Hepatocyte (in vitro differentiated cells): ENCODE results near the gene JDP2. TPM values are rescaled to one million over a fixed set of nuclear protein-coding genes. Genes with fewer than 3 reads are reported as not detected.

Source experiments
- DNase-seq: peaks from one replicate; pipeline ENCODE4 v3.0.0-alpha.2; 2016; ENCODE audit warnings: low spot score
- H2AFZ ChIP-seq: fragments of 200-600 bp; sonication (generic); 2 replicates; pipeline ENCODE4 v1.6.0; 2016; ENCODE audit warnings: antibody characterized with exemption, mild to moderate bottlenecking
- H3K27ac ChIP-seq: fragments of 200-600 bp; sonication (generic); 2 replicates; pipeline ENCODE4 v1.5.1; 2016; ENCODE audit warnings: mild to moderate bottlenecking
- H3K27me3 ChIP-seq: fragments of 200-600 bp; sonication (generic); 2 replicates; pipeline ENCODE4 v1.6.1; 2016
- H3K36me3 ChIP-seq: fragments of 200-600 bp; sonication (generic); replicated peaks from 2 replicates; pipeline ENCODE4 v1.5.1; 2016; ENCODE audit warnings: low read depth; ENCODE audit not compliant: insufficient read depth
- H3K4me1 ChIP-seq: fragments of 200-600 bp; sonication (generic); 2 replicates; pipeline ENCODE4 v1.5.1; 2016; ENCODE audit warnings: mild to moderate bottlenecking, moderate library complexity; ENCODE audit not compliant: insufficient read depth
- H3K4me2 ChIP-seq: fragments of 200-600 bp; sonication (generic); 2 replicates; pipeline ENCODE4 v1.6.0; 2016
- H3K4me3 ChIP-seq: fragments of 200-600 bp; sonication (generic); 2 replicates; pipeline ENCODE4 v1.5.1; 2016; ENCODE audit warnings: mild to moderate bottlenecking
- H3K79me2 ChIP-seq: fragments of 200-600 bp; sonication (generic); 2 replicates; pipeline ENCODE4 v1.6.0; 2017; ENCODE audit warnings: mild to moderate bottlenecking
- H3K9me2 ChIP-seq: fragments of 200-600 bp; sonication (generic); replicated peaks from 2 replicates; pipeline ENCODE4 v1.6.0; 2017; ENCODE audit warnings: mild to moderate bottlenecking; ENCODE audit not compliant: insufficient read depth
- H3K9me3 ChIP-seq: fragments of 200-600 bp; sonication (generic); 2 replicates; pipeline ENCODE4 v1.5.1; 2016; ENCODE audit warnings: low read depth, mild to moderate bottlenecking
- H4K20me1 ChIP-seq: fragments of 200-600 bp; sonication (generic); 2 replicates; pipeline ENCODE4 v1.6.0; 2016; ENCODE audit warnings: mild to moderate bottlenecking; ENCODE audit not compliant: insufficient read depth, poor library complexity, severe bottlenecking
- CTCF ChIP-seq: fragments of 200-600 bp; sonication (generic); IDR thresholded peaks from 2 replicates; pipeline ENCODE4 v1.5.1; 2016; ENCODE audit warnings: antibody characterized with exemption, mild to moderate bottlenecking; ENCODE audit not compliant: poor library complexity
- EZH2 ChIP-seq: fragments of 200-600 bp; sonication (generic); IDR thresholded peaks from 2 replicates; pipeline ENCODE4 v1.6.1; 2016; ENCODE audit warnings: antibody characterized with exemption, mild to moderate bottlenecking, borderline replicate concordance
- EZH2phosphoT487 ChIP-seq: fragments of 200-600 bp; sonication (generic); IDR thresholded peaks from one replicate; pipeline ENCODE4 v1.6.1; 2018; ENCODE audit warnings: antibody characterized with exemption, mild to moderate bottlenecking, low read depth, moderate library complexity; ENCODE audit not compliant: unreplicated experiment, severe bottlenecking
- WGBS: methylation state at CpG from one replicate; pipeline ENCODE4 v1.1.6; 2016; ENCODE audit warnings: low lambda C conversion rate; ENCODE audit errors: missing lambda C conversion rate; 5-methylcytosine and 5-hydroxymethylcytosine counted together
- polyA plus RNA-seq: library from polyadenylated mRNA; unstranded; fragments of >200 nt; fragmentation: Nextera tagmentation; extraction: Ambion mirVana; gene quantifications from 2 replicates; pipeline ENCODE4 v1.2.1, GENCODE V29; 2016
- total RNA-seq: library from RNA; depleted of rRNA; stranded (reverse); fragments of >200 nt; gene quantifications from 2 replicates; pipeline ENCODE4 v1.2.3, GENCODE V29; 2014

JDP2 gene
- total and polyA plus RNA-seq, 2 experiments from 2014 or later: 68.9 to 85.4 TPM

- no peaks in the 10 kb centered on the region for H4K20me1 ChIP-seq
- no peak overlapping the region for H3K4me2 ChIP-seq
- H3K79me2 ChIP-seq: no peaks in the 10 kb centered on the region
- WGBS: 74% methylated on average over 11 of the region's 11 CpGs
- H3K9me3 ChIP-seq: no peaks in the 10 kb centered on the region
- peak; percentile 68 for DNase-seq
- no peak overlapping the region for H3K4me3 ChIP-seq
- no peak overlapping the region for H2AFZ ChIP-seq
- H3K27me3 ChIP-seq: no peaks in the 10 kb centered on the region
- no peak overlapping the region for H3K27ac ChIP-seq
- TF ChIP-seq EZH2 (no peak), EZH2phosphoT487 (no peak), CTCF (peak; percentile 6)
- no peaks in the 10 kb centered on the region for H3K36me3 ChIP-seq
- H3K4me1 ChIP-seq: peaks cover 11% of the 10 kb centered on the region
- no peaks in the 10 kb centered on the region for H3K9me2 ChIP-seq
Measured at GRCh38 chr14:75476274-75476995, 48.6 kb downstream of the JDP2 start.

- Histone ChIP-seq H3K79me2 (no peaks in the 10 kb centered on the region), H3K36me3 (no peaks in the 10 kb centered on the region), H3K9me2 (no peaks in the 10 kb centered on the region), H4K20me1 (no peaks in the 10 kb centered on the region), H3K4me2 (no peak overlapping the region), H3K27ac (no peak overlapping the region), H3K4me3 (no peak overlapping the region), H3K9me3 (no peaks in the 10 kb centered on the region), H3K4me1 (peaks cover 11% of the 10 kb centered on the region), H3K27me3 (no peaks in the 10 kb centered on the region), H2AFZ (no peak overlapping the region)
- no peak for DNase-seq
- TF ChIP-seq EZH2 (no peak), CTCF (no peak), EZH2phosphoT487 (no peak)
- WGBS: 94% methylated on average over 5 of the region's 5 CpGs
Measured at GRCh38 chr14:75477881-75478280, 50.1 kb downstream of the JDP2 start.

GRCh38 chr14:75479770-75480600 is 52.2 kb downstream of the JDP2 start:
- Histone ChIP-seq H3K79me2 (no peaks in the 10 kb centered on the region), H2AFZ (no peak overlapping the region), H3K9me3 (no peaks in the 10 kb centered on the region), H3K9me2 (no peaks in the 10 kb centered on the region), H3K4me2 (no peak overlapping the region), H4K20me1 (no peaks in the 10 kb centered on the region), H3K36me3 (no peaks in the 10 kb centered on the region), H3K27ac (no peak overlapping the region), H3K27me3 (no peaks in the 10 kb centered on the region), H3K4me1 (peaks cover 17% of the 10 kb centered on the region), H3K4me3 (no peak overlapping the region)
- WGBS: 54% methylated on average over 10 of the region's 11 CpGs
- no peak for TF ChIP-seq CTCF
- no peak for TF ChIP-seq EZH2phosphoT487
- no peak for TF ChIP-seq EZH2
- DNase-seq: no peak
